DND-41 (cell line): ENCODE measurements around the gene TBXAS1.

Source experiments
- CTCF ChIP-seq: IDR thresholded peaks from 2 replicates; pipeline ENCODE4 v1.5.1; 2012; ENCODE audit warnings: borderline replicate concordance, low read length, moderate library complexity, mild to moderate bottlenecking; ENCODE audit not compliant: poor library complexity, severe bottlenecking; ENCODE audit errors: extremely low read depth
- EZH2 ChIP-seq: IDR thresholded peaks from 3 replicates; pipeline ENCODE4 v1.6.1; 2012; ENCODE audit warnings: borderline replicate concordance, low read depth, mild to moderate bottlenecking, moderate library complexity, low read length, inconsistent platforms; ENCODE audit not compliant: severe bottlenecking

GRCh38 chr7:139871331-139871730, 42.3 kb downstream of the TBXAS1 start:
- no peak for TF ChIP-seq CTCF
- no peak for TF ChIP-seq EZH2
